Measurements from ENCODE around the gene ARID1A.

DNA sequence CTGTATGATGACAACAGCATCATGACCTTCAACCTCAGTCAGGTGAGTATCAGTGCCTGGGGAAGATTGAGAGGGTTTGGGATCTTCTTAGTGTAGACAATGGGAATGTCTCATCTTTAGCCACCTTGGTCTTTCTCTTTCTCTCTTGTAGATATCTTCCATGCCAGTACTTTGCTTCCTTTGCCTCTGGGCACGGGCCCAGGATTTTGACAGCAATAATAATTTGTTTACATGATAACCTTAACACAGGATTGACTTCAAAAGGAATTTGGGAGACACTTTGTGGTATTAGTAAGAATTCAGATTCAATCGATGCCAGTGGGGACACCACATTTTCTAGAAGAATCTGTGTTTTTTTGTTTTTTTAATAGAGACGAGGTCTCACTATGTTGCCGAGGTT is 79.9 kb downstream of the ARID1A start:
- TF ChIP-seq, protein P1, sequence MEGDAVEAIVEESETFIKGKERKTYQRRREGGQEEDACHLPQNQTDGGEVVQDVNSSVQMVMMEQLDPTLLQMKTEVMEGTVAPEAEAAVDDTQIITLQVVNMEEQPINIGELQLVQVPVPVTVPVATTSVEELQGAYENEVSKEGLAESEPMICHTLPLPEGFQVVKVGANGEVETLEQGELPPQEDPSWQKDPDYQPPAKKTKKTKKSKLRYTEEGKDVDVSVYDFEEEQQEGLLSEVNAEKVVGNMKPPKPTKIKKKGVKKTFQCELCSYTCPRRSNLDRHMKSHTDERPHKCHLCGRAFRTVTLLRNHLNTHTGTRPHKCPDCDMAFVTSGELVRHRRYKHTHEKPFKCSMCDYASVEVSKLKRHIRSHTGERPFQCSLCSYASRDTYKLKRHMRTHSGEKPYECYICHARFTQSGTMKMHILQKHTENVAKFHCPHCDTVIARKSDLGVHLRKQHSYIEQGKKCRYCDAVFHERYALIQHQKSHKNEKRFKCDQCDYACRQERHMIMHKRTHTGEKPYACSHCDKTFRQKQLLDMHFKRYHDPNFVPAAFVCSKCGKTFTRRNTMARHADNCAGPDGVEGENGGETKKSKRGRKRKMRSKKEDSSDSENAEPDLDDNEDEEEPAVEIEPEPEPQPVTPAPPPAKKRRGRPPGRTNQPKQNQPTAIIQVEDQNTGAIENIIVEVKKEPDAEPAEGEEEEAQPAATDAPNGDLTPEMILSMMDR (conservative IDR thresholded peaks at IDR 0.05) = no peak
- no peak for TF ChIP-seq EZH2 (IDR thresholded peaks at IDR 0.05; ENCODE audit: low read depth)

Measured in PC-9 (cell line).